ENCODE results near the gene ILK. TPM values are rescaled to one million over a fixed set of nuclear protein-coding genes. Genes with fewer than 3 reads are reported as not detected.

Gene ILK
- total and polyA plus RNA-seq, 9 donors, result 79.8 to 337 (median 140) TPM

- Histone ChIP-seq H3K4me1 (ENCODE audit: insufficient read depth) (no peaks in the 10 kb centered on the region), H3K27ac (no peak overlapping the region), H3K9me3 (no peaks in the 10 kb centered on the region), H3K36me3 (no peaks in the 10 kb centered on the region), H3K4me3 (no peak overlapping the region), H3K27me3 (no peaks in the 10 kb centered on the region)
- intact Hi-C loops (cut with DNase I), result no loop called here
- DNase-seq, result no peak
- 91 to 94% (median 92%) methylated on average over 25 of the region's 25 CpGs for WGBS, 3 donors
- TF ChIP-seq CTCF (IDR thresholded peaks at IDR 0.05) (no peak), POLR2A (IDR thresholded peaks at IDR 0.05) (no peak), EP300 (IDR thresholded peaks at IDR 0.05) (no peak)
Observed at GRCh38 chr11:6586434-6587359, 16.9 kb upstream of the ILK start.

- no peaks in the 10 kb centered on the region for H3K36me3 ChIP-seq
- no peak for DNase-seq
- H3K27me3 ChIP-seq, result no peaks in the 10 kb centered on the region
- H3K4me1 ChIP-seq (ENCODE audit: insufficient read depth), result no peaks in the 10 kb centered on the region
- no peak overlapping the region for H3K27ac ChIP-seq
- H3K4me3 ChIP-seq, result no peak overlapping the region
- intact Hi-C loops (cut with DNase I), result no loop called here
- 86 to 97% (median 97%) methylated on average over 11 of the region's 11 CpGs for WGBS, 3 donors
- no peaks in the 10 kb centered on the region for H3K9me3 ChIP-seq
- no peak for TF ChIP-seq EP300 (IDR thresholded peaks at IDR 0.05)
- TF ChIP-seq CTCF (IDR thresholded peaks at IDR 0.05), result no peak
- no peak for TF ChIP-seq POLR2A (IDR thresholded peaks at IDR 0.05)
Observed at GRCh38 chr11:6587360-6587953, 16.1 kb upstream of the ILK start.

- Histone ChIP-seq H3K9me3 (no peaks in the 10 kb centered on the region), H3K27ac (no peak overlapping the region), H3K4me1 (ENCODE audit: insufficient read depth) (no peaks in the 10 kb centered on the region), H3K27me3 (no peaks in the 10 kb centered on the region), H3K4me3 (no peak overlapping the region), H3K36me3 (no peaks in the 10 kb centered on the region)
- intact Hi-C loops (cut with DNase I), result no loop called here
- WGBS, 3 donors, result 96% methylated on average over 1 of the region's 1 CpG
- TF ChIP-seq CTCF (IDR thresholded peaks at IDR 0.05) (no peak), POLR2A (IDR thresholded peaks at IDR 0.05) (no peak), EP300 (IDR thresholded peaks at IDR 0.05) (no peak)
- no peak for DNase-seq
Observed at GRCh38 chr11:6588018-6588417, 15.6 kb upstream of the ILK start.

- DNase-seq, result no peak
- Histone ChIP-seq H3K4me1 (ENCODE audit: insufficient read depth) (no peaks in the 10 kb centered on the region), H3K4me3 (no peak overlapping the region), H3K27ac (no peak overlapping the region), H3K36me3 (no peaks in the 10 kb centered on the region), H3K9me3 (no peaks in the 10 kb centered on the region), H3K27me3 (no peaks in the 10 kb centered on the region)
- TF ChIP-seq POLR2A (IDR thresholded peaks at IDR 0.05) (no peak), CTCF (IDR thresholded peaks at IDR 0.05) (no peak), EP300 (IDR thresholded peaks at IDR 0.05) (no peak)
- 88 to 94% (median 90%) methylated on average over 3 of the region's 3 CpGs for WGBS, 3 donors
- intact Hi-C loops (cut with DNase I), result no loop called here
Observed at GRCh38 chr11:6594142-6594768, 9.3 kb upstream of the ILK start.
